ENCODE measurements around the gene OSBPL9. TPM values are rescaled to one million over a fixed set of nuclear protein-coding genes. Genes with fewer than 3 reads are reported as not detected.

OSBPL9 gene
- total RNA-seq, 1 donor from 2014 or later: 63.7 TPM

GRCh38 chr1:51622455-51622913, 5.6 kb downstream of the OSBPL9 start:
- peaks cover 32% of the 10 kb centered on the region for H3K4me1 Mint-ChIP-seq
- no peak overlapping the region for H3K27ac Mint-ChIP-seq
- no peak overlapping the region for H3K4me3 Mint-ChIP-seq
- CTCF ChIA-PET: no interaction called here
- H3K9me3 Mint-ChIP-seq: no peaks in the 10 kb centered on the region
- H3K27me3 Mint-ChIP-seq: no peaks in the 10 kb centered on the region
- POLR2A ChIA-PET: no interaction called here
- H3K36me3 Mint-ChIP-seq (ENCODE audit: low read depth): peaks cover 2% of the 10 kb centered on the region
- TF ChIP-seq, protein P1, sequence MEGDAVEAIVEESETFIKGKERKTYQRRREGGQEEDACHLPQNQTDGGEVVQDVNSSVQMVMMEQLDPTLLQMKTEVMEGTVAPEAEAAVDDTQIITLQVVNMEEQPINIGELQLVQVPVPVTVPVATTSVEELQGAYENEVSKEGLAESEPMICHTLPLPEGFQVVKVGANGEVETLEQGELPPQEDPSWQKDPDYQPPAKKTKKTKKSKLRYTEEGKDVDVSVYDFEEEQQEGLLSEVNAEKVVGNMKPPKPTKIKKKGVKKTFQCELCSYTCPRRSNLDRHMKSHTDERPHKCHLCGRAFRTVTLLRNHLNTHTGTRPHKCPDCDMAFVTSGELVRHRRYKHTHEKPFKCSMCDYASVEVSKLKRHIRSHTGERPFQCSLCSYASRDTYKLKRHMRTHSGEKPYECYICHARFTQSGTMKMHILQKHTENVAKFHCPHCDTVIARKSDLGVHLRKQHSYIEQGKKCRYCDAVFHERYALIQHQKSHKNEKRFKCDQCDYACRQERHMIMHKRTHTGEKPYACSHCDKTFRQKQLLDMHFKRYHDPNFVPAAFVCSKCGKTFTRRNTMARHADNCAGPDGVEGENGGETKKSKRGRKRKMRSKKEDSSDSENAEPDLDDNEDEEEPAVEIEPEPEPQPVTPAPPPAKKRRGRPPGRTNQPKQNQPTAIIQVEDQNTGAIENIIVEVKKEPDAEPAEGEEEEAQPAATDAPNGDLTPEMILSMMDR (IDR thresholded peaks at IDR 0.05): no peak
- intact Hi-C loops (cut with micrococcal nuclease): no loop called here
- DNase-seq: no peak
- ATAC-seq (ENCODE audit: low read depth): no peak

- ATAC-seq (ENCODE audit: low read depth) (no peak), DNase-seq (no peak)
- H3K27me3 Mint-ChIP-seq: no peaks in the 10 kb centered on the region
- peaks cover 28% of the 10 kb centered on the region for H3K4me1 Mint-ChIP-seq
- TF ChIP-seq, protein P1 (IDR thresholded peaks at IDR 0.05): no peak
- intact Hi-C loops (cut with micrococcal nuclease): no loop called here
- peaks cover 2% of the 10 kb centered on the region for H3K36me3 Mint-ChIP-seq (ENCODE audit: low read depth)
- no peak overlapping the region for H3K4me3 Mint-ChIP-seq
- H3K27ac Mint-ChIP-seq: no peak overlapping the region
- H3K9me3 Mint-ChIP-seq: no peaks in the 10 kb centered on the region
- ChIA-PET POLR2A (no interaction called here), CTCF (no interaction called here)
These were observed 6.1 kb downstream of the OSBPL9 start for GRCh38 chr1:51623025-51623424.

DNA sequence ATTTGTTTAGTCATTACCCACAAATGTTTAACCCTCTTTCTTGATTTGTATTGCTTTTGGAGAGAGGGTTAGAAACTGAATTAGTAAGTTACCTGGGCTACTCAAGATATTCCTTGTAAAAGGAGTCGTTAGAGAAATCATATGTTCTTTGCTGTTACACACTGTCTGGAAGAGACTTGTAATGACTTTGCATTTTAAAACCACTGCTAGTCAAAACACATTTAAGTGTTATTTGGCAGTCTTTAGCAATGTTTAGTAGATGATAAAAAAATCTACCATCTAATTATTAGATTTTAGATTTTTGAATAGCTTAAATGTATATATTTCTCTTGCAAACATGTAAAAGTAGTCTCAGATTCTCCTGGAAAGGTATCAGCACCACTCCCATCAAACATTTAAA, 6.6 kb downstream of the OSBPL9 start:
- Mint-ChIP-seq H3K4me3 (no peak overlapping the region), H3K27ac (no peak overlapping the region), H3K36me3 (ENCODE audit: low read depth) (peaks cover 2% of the 10 kb centered on the region), H3K27me3 (no peaks in the 10 kb centered on the region), H3K9me3 (no peaks in the 10 kb centered on the region), H3K4me1 (peaks cover 25% of the 10 kb centered on the region)
- CTCF ChIA-PET: no interaction called here
- intact Hi-C loops (cut with micrococcal nuclease): no loop called here
- DNase-seq: no peak
- ATAC-seq (ENCODE audit: low read depth): no peak
- TF ChIP-seq, protein P1 (IDR thresholded peaks at IDR 0.05): no peak
- POLR2A ChIA-PET: no interaction called here

- TF ChIP-seq, protein P1 (IDR thresholded peaks at IDR 0.05): no peak
- intact Hi-C loops (cut with micrococcal nuclease): loop anchor here (5.0 kb wide), 1 partner anchor 377 kb away; no protein-coding TSS in a partner anchor
- Mint-ChIP-seq H3K9me3 (no peaks in the 10 kb centered on the region), H3K4me1 (peaks cover 19% of the 10 kb centered on the region), H3K27me3 (no peaks in the 10 kb centered on the region), H3K4me3 (no peak overlapping the region), H3K27ac (no peak overlapping the region), H3K36me3 (ENCODE audit: low read depth) (peaks cover 2% of the 10 kb centered on the region)
- DNase-seq (no peak), ATAC-seq (ENCODE audit: low read depth) (no peak)
- ChIA-PET CTCF (no interaction called here), POLR2A (no interaction called here)
These were observed 8.0 kb downstream of the OSBPL9 start for GRCh38 chr1:51624855-51625254.

DNA sequence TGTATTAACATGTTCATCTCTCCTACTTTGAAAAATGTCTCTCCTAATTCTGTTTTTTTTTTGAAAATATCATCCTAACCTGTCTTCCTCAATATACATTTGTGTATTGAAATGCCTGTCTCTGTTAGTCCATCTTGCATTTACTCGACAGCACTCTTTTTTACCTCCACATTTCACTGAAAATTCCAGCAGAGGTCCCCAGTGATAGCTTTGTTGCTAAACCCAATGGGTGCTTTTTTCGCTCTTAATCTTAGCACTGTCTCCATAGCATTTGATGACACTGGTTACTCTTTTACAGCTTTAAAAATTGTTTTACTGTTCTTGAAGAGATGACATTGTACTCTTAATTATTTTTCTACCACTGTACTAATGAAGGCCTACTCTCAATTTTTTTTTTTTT, 10.8 kb downstream of the OSBPL9 start:
- no peak overlapping the region for H3K27ac Mint-ChIP-seq
- ATAC-seq (ENCODE audit: low read depth) (no peak), DNase-seq (no peak)
- peaks cover 6% of the 10 kb centered on the region for H3K36me3 Mint-ChIP-seq (ENCODE audit: low read depth)
- H3K9me3 Mint-ChIP-seq: no peaks in the 10 kb centered on the region
- H3K27me3 Mint-ChIP-seq: no peaks in the 10 kb centered on the region
- TF ChIP-seq, protein P1 (IDR thresholded peaks at IDR 0.05): no peak
- ChIA-PET POLR2A (interaction anchor here (0.7 to 1.3 kb wide), 2 partner anchors 10 to 33 kb away, joined by 3 to 16 read pairs; no protein-coding TSS in a partner anchor), CTCF (interaction anchor here (1.3 to 2.8 kb wide), 2 partner anchors 14 to 141 kb away, joined by 5 to 14 read pairs; no protein-coding TSS in a partner anchor)
- H3K4me3 Mint-ChIP-seq: no peak overlapping the region
- H3K4me1 Mint-ChIP-seq: peaks cover 9% of the 10 kb centered on the region
- intact Hi-C loops (cut with micrococcal nuclease): loop anchor here (1.0 to 5.0 kb wide), 2 partner anchors 142 to 375 kb away; no protein-coding TSS in a partner anchor
